Measurements from ENCODE around the gene CLIP3.

GRCh38 chr19:35977446-35978222 is 55.0 kb downstream of the CLIP3 start:
- TF ChIP-seq POLR2A (IDR thresholded peaks at IDR 0.05; ENCODE audit: low read depth, low read length) (no peak), TAF1 (IDR thresholded peaks at IDR 0.05; ENCODE audit: borderline replicate concordance, low read depth, low read length) (no peak), POLR2AphosphoS5 (IDR thresholded peaks at IDR 0.05; ENCODE audit: low read depth, low read length) (no peak)

Data from GM12892 (cell line).